Muscle layer of colon (tissue), 2 donors: ENCODE measurements around the gene SERTAD2.

Source experiments
- H3K27ac ChIP-seq: one replicate; pipeline ENCODE4 v1.7.0; 2013; ENCODE audit warnings: low read depth, mild to moderate bottlenecking, low read length, moderate library complexity
- H3K27me3 ChIP-seq, 2 donors: one replicate each; pipeline ENCODE4 v1.7.0; 2013; ENCODE audit warnings: low read length in 2 of 2, mild to moderate bottlenecking in 2 of 2; ENCODE audit not compliant: insufficient read depth in 2 of 2, control insufficient read depth in 1 of 2
- H3K36me3 ChIP-seq: one replicate; pipeline ENCODE4 v1.7.0; 2013; ENCODE audit warnings: mild to moderate bottlenecking, low read length; ENCODE audit not compliant: insufficient read depth
- H3K4me1 ChIP-seq: one replicate; pipeline ENCODE4 v1.7.0; 2013; ENCODE audit warnings: mild to moderate bottlenecking, low read length; ENCODE audit not compliant: insufficient read depth
- H3K4me3 ChIP-seq, 2 donors: one replicate each; pipeline ENCODE4 v1.7.0; 2013; ENCODE audit warnings: low read length in 2 of 2, low read depth in 1 of 2, mild to moderate bottlenecking in 1 of 2, moderate library complexity in 1 of 2
- H3K9ac ChIP-seq: one replicate; pipeline ENCODE4 v1.7.0; 2013; ENCODE audit warnings: low read length
- H3K9me3 ChIP-seq: one replicate; pipeline ENCODE4 v1.7.0; 2013; ENCODE audit warnings: mild to moderate bottlenecking, low read length
- donor health status: abdominal sarcoma.
- donor health status: Adenocarcinoma of cecum.

Gene SERTAD2

DNA sequence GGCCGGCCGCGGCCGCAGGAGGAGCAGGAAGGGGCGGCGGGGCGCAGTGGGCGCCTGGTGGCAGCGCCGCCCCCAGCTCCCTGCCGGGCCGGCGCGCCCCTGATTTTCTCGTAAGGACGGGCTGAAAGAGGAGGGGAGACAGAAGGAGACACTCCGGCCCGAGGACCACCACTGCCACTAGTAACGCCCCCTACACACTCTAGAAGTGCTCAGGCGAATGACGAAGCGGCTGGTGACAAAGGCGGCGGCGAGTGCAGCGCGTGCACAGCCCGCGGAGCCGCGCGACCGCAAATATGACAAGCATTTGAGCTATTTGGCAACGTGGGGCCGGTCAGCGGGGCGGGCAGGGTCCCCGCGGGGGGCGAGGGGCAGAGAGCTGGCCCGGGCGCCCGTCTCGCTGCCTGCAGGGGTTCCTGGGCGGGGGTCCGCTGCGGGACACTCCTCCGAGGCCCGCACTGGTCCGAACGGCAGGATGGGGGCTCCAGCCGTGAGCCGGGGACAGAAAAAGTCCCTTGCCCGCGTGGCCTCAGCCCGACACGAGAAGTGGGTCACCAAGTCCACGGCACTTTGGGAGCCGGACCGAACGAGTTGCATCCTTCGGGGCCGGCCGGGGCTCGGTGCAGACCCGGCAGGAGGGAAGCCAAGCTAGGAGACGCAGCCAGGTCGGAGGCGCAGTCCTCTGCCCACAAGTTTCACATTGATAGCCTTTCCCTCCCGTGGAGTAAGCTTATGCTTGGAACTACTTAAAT, 524 bp upstream of the SERTAD2 start:
- no peaks in the 10 kb centered on the region for H3K9me3 ChIP-seq
- no peaks in the 10 kb centered on the region for H3K36me3 ChIP-seq
- peak overlapping the region; percentile 99 for H3K27ac ChIP-seq
- H3K27me3 ChIP-seq: no peaks in the 10 kb centered on the region
- H3K4me1 ChIP-seq: peaks cover 29% of the 10 kb centered on the region
- H3K9ac ChIP-seq: peak overlapping the region; percentile 69
- peak overlapping the region; percentile 58 to 88 for H3K4me3 ChIP-seq

DNA sequence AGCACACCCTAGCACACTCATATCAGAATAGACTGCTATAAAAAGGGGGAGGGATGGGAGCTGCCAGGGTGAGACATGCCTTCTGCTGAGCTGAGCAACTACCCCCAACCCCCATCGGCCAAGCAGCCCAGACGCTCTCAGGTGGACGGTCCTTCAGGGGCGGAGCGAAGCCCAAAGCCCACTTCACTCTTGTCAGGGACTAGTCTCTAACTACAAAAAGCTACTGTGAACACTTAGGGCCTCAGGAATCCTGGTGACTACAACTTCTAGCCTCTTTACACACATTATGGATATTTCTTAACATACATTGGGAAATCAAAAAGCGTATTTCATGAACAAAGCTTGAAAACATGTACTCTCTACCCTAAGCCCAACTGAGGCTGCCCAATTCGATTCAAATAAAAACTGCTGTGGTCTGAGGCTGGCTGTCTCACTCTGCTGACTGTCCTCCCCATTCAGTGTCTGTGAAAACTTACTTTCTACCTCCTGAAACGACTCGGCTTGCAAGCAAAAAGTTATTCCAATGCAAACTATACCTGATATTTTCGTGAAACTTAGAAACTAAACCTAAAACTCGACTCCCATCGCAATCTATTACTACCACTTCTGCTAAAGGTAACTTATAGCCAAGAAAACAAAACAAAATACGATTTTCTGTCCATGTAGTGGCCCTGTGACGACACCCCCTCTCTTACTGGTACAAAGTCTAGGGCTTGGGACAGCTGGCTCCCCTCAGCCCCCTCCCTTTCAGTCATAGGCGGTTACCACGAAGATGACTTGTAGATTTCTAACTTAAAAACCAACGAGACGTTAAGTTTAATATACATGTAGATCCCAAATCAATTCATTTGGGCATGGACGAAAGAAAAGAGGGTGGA, 1.2 kb downstream of the SERTAD2 start:
- Histone ChIP-seq H3K36me3 (no peaks in the 10 kb centered on the region), H3K27me3 (no peaks in the 10 kb centered on the region), H3K9ac (peak overlapping the region; percentile 90), H3K27ac (peak overlapping the region; percentile 96), H3K4me3 (peak overlapping the region; percentile 72 to 78), H3K4me1 (peaks cover 34% of the 10 kb centered on the region), H3K9me3 (no peaks in the 10 kb centered on the region)

DNA sequence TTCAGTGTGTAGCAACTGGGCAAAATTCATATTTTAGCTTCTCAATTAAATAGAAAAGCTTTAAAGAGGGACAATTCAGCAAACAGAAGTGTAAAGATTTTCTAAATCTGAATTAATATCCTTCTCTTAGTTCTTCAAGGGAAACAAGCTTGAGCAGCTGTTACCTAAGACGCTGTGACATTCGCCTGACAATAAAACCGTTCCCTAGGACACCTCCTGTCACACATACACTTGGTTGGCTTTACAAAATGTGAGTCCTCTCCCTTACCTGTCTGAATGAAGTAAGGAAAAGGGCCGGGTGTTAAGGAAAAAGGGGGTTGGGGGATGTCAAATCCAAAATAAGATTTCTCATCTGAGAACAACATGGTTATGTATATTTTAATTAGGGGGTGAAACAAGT, 2.1 kb downstream of the SERTAD2 start:
- no peaks in the 10 kb centered on the region for H3K9me3 ChIP-seq
- H3K27ac ChIP-seq: peak overlapping the region; percentile 96
- H3K4me3 ChIP-seq: no peak overlapping the region
- no peaks in the 10 kb centered on the region for H3K36me3 ChIP-seq
- no peaks in the 10 kb centered on the region for H3K27me3 ChIP-seq
- H3K4me1 ChIP-seq: peaks cover 38% of the 10 kb centered on the region
- H3K9ac ChIP-seq: no peak overlapping the region

DNA sequence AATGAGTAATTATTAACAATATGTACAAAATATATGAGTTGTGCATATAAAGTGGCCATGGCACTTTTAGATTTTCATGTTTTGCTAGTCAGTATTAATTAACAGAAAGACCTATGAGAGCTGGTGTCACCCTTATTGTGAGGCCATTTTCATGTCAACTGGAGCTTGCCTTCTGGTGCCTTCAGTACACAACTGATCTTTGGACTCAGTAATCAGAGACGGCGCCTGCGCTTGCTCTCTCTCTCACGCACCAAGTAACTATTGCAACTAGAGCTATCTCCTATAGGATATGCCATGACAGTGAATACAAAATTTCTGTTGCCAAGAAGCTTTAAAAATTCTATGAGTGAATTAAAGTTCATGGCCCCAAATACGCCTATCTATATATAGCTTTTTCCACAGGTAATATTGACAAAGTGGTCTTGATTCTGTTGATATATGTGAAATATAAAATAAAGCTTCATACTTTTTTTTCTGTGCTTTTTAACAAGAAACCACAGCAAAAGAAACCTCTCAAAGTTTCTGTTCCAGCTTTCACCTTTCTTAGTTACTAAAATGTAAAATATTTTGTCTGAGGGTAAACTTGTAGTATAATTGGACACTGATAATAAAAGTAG, 2.9 kb downstream of the SERTAD2 start:
- no peaks in the 10 kb centered on the region for H3K9me3 ChIP-seq
- H3K9ac ChIP-seq: no peak overlapping the region
- peaks cover 43% of the 10 kb centered on the region for H3K4me1 ChIP-seq
- H3K27ac ChIP-seq: no peak overlapping the region
- no peak overlapping the region for H3K4me3 ChIP-seq
- H3K27me3 ChIP-seq: no peaks in the 10 kb centered on the region
- H3K36me3 ChIP-seq: no peaks in the 10 kb centered on the region

DNA sequence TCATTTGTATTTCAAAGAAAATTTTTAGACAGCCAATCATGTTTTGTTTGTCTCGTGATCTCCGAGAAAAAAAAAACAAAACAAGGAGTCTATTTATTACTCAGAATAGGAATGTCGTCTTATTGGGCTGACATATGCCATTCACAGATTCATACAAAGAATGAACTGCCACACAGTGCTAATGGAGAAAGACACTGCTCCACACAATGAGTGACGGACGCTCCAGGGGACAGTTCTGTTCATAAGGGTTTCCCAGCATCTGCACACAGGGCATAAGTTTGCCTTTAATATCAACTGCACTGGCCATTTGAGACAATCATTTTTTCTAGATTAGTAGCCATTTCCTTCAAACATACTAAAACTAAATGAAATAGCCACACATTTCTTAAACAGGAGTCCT, 3.4 kb downstream of the SERTAD2 start:
- Histone ChIP-seq H3K4me1 (peaks cover 49% of the 10 kb centered on the region), H3K27ac (no peak overlapping the region), H3K27me3 (no peaks in the 10 kb centered on the region), H3K36me3 (no peaks in the 10 kb centered on the region), H3K9me3 (no peaks in the 10 kb centered on the region), H3K4me3 (no peak overlapping the region), H3K9ac (no peak overlapping the region)

DNA sequence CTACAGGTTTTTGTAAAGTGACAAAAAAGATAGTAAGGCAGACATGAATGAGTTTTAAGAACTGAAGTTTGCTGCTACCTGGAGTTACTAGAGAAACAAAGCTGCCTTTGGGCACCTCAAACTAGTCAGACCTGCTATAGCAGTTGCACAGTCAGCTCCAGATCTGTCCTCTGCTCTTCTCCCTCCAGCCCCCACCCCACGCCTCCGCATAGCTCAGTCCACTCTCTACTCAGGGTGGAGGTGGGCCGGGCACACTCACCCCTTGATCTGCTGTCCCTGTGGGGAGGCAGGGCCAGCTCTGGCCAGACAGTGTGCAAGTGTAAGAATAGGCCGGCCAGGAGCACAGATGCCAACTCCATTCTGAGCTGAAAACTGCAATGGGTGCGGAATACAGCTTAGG, 4.1 kb downstream of the SERTAD2 start:
- Histone ChIP-seq H3K4me1 (peaks cover 44% of the 10 kb centered on the region), H3K27me3 (no peaks in the 10 kb centered on the region), H3K27ac (peak overlapping the region; percentile 8), H3K36me3 (no peaks in the 10 kb centered on the region), H3K9ac (no peak overlapping the region), H3K9me3 (no peaks in the 10 kb centered on the region), H3K4me3 (no peak overlapping the region)

DNA sequence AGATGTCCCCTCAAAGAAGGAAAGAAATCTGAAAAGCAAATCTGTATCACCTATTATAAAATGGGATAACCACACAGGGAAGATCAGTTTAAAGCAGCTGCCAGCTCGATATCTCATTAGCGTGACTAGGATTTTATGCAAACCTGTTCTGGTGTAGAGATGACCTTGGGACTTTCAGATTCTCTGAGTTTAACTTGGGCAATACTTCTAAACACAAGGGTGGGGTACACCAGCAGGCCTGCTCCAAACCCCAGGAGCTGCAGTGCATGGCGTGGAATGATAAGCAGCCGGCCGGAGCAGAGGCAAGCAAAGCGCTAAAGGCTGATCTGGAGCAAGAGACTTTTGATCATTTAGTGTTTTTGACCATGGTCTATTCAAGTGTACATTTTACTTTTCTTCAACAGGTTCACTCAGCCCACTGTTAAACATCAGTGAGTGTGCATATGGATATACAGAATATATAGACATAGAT, 4.7 kb downstream of the SERTAD2 start:
- Histone ChIP-seq H3K9ac (no peak overlapping the region), H3K27ac (no peak overlapping the region), H3K4me3 (no peak overlapping the region), H3K9me3 (no peaks in the 10 kb centered on the region), H3K36me3 (no peaks in the 10 kb centered on the region), H3K4me1 (peaks cover 45% of the 10 kb centered on the region), H3K27me3 (no peaks in the 10 kb centered on the region)

DNA sequence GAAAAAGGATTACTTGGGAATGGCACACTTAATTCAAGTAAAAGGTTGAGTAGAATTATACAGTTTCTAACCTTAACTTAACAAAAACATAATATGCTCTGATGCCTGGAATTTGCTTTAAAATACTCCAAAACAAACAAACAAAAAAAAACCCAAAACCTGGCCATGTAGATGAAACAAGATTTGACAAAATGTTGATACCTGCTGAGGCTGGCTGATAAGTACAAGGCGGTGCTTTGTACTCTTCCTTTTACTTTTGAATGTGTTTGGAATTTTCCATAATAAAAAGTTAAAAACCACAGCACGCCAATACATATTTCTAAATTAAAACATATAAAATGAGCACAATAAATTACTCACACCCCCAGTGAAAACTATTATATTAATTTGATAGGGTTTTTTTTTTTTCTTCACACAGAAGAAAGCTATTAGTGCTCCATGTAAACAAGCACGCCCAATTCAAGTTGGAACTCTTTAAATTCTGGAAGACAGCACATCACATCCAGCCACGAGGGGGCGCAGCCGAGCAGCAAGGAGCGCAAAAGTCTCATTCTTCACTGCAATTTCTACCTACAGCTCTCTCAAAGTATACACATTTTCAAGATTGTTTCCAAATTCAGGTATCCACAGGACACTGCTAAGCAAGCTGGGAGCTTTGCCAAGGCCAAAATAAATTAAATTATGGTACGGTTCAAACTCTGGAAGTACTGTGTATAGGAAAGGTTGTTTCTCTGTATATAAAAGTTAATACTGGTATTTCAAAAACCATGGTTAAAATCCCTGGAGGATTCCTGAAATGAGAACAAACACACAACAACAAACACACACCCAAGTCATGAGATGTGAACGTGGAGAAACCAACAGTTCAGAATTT, 7.5 kb downstream of the SERTAD2 start:
- Histone ChIP-seq H3K4me3 (no peak overlapping the region), H3K27ac (no peak overlapping the region), H3K9me3 (no peaks in the 10 kb centered on the region), H3K9ac (no peak overlapping the region), H3K27me3 (no peaks in the 10 kb centered on the region), H3K4me1 (peaks cover 46% of the 10 kb centered on the region), H3K36me3 (no peaks in the 10 kb centered on the region)

DNA sequence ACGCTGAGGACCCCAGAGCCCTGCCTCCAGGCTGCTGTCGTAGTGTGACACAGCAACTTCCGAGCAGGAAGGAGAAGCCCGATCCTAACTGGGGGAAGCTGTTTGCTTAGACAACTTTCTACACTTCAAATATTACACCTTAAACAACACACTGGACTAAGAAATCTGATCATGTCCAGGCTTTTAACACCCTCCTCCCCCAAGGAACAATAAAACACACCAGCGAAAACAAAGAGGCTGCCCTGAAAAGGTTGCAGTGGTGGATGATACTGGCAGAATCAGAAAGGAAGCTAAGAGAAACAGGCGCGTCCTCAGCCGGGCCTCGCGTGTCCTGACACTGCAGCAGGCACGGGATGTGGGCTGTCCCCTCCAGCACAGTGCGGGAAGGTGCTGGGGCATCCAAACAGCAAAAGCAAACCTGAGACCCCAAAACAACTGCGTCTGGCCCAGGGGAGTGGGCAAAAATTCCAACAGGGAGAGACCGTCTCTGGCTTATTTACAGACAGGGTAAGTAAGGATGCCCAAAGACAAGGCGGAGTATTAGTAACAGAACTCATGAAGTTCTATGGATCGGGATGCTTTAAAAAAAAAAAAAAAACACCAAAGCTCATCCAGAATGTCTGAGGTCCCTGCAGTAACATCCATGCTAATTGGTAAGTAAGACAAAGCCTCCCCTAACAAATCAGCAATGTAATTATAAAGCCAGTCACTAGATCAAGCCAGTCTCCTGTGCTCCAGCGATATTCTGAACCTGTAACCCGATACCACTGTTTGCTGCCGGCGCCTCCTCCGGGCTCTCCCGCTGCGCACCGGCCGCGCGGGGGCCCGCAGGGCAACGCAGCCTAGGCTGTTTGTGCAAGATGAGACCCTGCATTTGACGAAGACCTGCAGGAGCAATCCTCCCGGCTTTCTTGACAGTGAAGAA, 9.0 kb downstream of the SERTAD2 start:
- Histone ChIP-seq H3K27ac (peak overlapping the region; percentile 96), H3K9me3 (no peaks in the 10 kb centered on the region), H3K9ac (peak overlapping the region; percentile 74), H3K36me3 (no peaks in the 10 kb centered on the region), H3K4me1 (peaks cover 50% of the 10 kb centered on the region), H3K4me3 (peak overlapping the region; percentile 27 to 70), H3K27me3 (no peaks in the 10 kb centered on the region)

DNA sequence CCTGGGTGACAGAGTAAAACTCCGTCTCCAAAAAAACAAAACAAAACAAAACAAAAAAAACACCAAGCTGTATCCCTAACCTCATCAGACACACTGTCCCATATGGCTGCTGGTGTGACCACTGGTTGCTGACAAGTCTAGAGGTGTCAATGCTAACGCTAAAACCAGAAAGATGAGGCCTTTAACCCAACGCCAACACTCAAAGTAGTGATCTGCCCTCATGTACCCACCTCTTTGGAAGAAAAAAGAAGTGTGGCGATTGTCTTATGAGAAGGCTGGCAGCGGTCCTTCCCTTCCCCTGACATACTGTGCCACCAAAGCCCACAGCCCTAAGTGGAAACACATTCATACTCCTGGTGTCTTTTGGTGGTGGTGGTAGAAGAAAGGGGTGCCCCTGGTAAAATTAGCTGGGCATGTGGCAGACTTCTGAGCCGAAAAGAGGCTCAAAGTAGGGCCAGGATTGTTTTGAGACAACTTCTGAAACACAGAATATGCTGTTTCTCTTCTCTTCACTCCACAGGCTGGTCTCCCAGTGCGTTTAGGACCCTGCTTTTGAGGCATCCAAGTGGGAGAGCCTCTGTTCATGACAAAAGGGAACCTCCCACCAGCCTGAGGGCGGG, 9.8 kb downstream of the SERTAD2 start:
- H3K27ac ChIP-seq: peak overlapping the region; percentile 96
- H3K27me3 ChIP-seq: no peaks in the 10 kb centered on the region
- H3K4me1 ChIP-seq: peaks cover 48% of the 10 kb centered on the region
- peak overlapping the region; percentile 74 for H3K9ac ChIP-seq
- no peaks in the 10 kb centered on the region for H3K9me3 ChIP-seq
- H3K36me3 ChIP-seq: no peaks in the 10 kb centered on the region
- H3K4me3 ChIP-seq: peak overlapping the region; percentile 27 to 70
